Stimulated activated CD4-positive, alpha-beta T cell treated with anti-CD3 and anti-CD28 coated beads, Interleukin-12 subunit alpha, Interleukin-12 subunit beta, amount 100 ng/mL, for 24 hours (primary cell): ENCODE measurements around the gene NRDC.

Experiments
- DNase-seq, 2 experiments: peaks; one replicate each; pipeline ENCODE4 v3.0.0-alpha.2; 2020; ENCODE audit warnings: low read depth in 2 of 2

The NRDC gene

GRCh38 chr1:51758310-51758709, 120.2 kb downstream of the NRDC start:
- no peak for DNase-seq

- no peak for DNase-seq
Measured at GRCh38 chr1:51756290-51756689, 122.2 kb downstream of the NRDC start.

- no peak for DNase-seq
Measured at GRCh38 chr1:51755437-51755836, 123.1 kb downstream of the NRDC start.

- DNase-seq = no peak
Measured at GRCh38 chr1:51754666-51755065, 123.9 kb downstream of the NRDC start.

- DNase-seq = no peak
Measured at GRCh38 chr1:51753969-51754368, 124.6 kb downstream of the NRDC start.

- no peak for DNase-seq
Measured at GRCh38 chr1:51752073-51752948, 126.2 kb downstream of the NRDC start.

- no peak for DNase-seq
Measured at GRCh38 chr1:51750729-51751128, 127.8 kb downstream of the NRDC start.

- no peak for DNase-seq
Measured at GRCh38 chr1:51750218-51750617, 128.3 kb downstream of the NRDC start.

- no peak for DNase-seq
Measured at GRCh38 chr1:51749151-51749550, 129.4 kb downstream of the NRDC start.

GRCh38 chr1:51745304-51745570, 133.3 kb downstream of the NRDC start:
- DNase-seq = no peak

GRCh38 chr1:51744506-51745303, 133.8 kb downstream of the NRDC start:
- DNase-seq = no peak

GRCh38 chr1:51741121-51741681, 137.3 kb downstream of the NRDC start:
- no peak for DNase-seq

GRCh38 chr1:51740652-51741051, 137.9 kb downstream of the NRDC start:
- no peak for DNase-seq
